SU-DHL-6 (cell line): ENCODE data around the gene SRBD1.

Source experiments
- H2AFZ ChIP-seq: fragments of 200-600 bp; sonication (generic); 2 replicates; pipeline ENCODE4 v1.6.1; 2014; ENCODE audit warnings: low read depth, mild to moderate bottlenecking, moderate library complexity, mixed read lengths, antibody characterized with exemption, low read length; ENCODE audit not compliant: severe bottlenecking
- H3F3A ChIP-seq: fragments of 200-600 bp; shearing (Covaris generic); 2 replicates; pipeline ENCODE4 v1.6.0; 2016; ENCODE audit warnings: antibody characterized with exemption, mild to moderate bottlenecking; ENCODE audit not compliant: insufficient read depth
- H3K27ac ChIP-seq: fragments of 200-600 bp; sonication (generic); 2 replicates; pipeline ENCODE4 v1.5.1; 2016; ENCODE audit warnings: low read depth, mild to moderate bottlenecking, low read length, moderate library complexity, mixed read lengths
- H3K27me3 ChIP-seq: fragments of 200-600 bp; sonication (generic), shearing (Covaris generic); 2 replicates; pipeline ENCODE4 v1.6.0; 2014; ENCODE audit warnings: mild to moderate bottlenecking, low read length
- H3K36me3 ChIP-seq: fragments of 200-600 bp; sonication (generic); 2 replicates; pipeline ENCODE4 v1.6.1; 2014; ENCODE audit warnings: mild to moderate bottlenecking, low read length, mixed read lengths
- H3K4me2 ChIP-seq: fragments of 300-600, 200-600 bp; shearing (Covaris generic), sonication (generic); 2 replicates; pipeline ENCODE4 v1.6.0; 2014; ENCODE audit warnings: low read length, low read depth, mild to moderate bottlenecking; ENCODE audit not compliant: poor library complexity, severe bottlenecking
- H3K4me3 ChIP-seq: fragments of 200-600 bp; sonication (generic); 2 replicates; pipeline ENCODE4 v1.5.1; 2014; ENCODE audit warnings: antibody characterized with exemption, low read length, mild to moderate bottlenecking, mixed read lengths; ENCODE audit not compliant: insufficient read depth, poor library complexity, severe bottlenecking
- H3K79me2 ChIP-seq: fragments of 200-600 bp; sonication (generic); 2 replicates; pipeline ENCODE4 v1.6.1; 2014; ENCODE audit warnings: mild to moderate bottlenecking, low read length, moderate library complexity; ENCODE audit not compliant: insufficient read depth
- H3K9ac ChIP-seq: fragments of 200-600 bp; sonication (generic); 2 replicates; pipeline ENCODE4 v1.7.0; 2014; ENCODE audit warnings: mild to moderate bottlenecking, low read length
- H3K9me2 ChIP-seq: fragments of 200-600 bp; sonication (generic); replicated peaks from 2 replicates; pipeline ENCODE4 v1.6.1; 2014; ENCODE audit warnings: low read length; ENCODE audit not compliant: insufficient read depth
- H3K9me3 ChIP-seq: fragments of 200-600 bp; sonication (generic); 2 replicates; pipeline ENCODE4 v1.6.1; 2014; ENCODE audit warnings: low read length, mixed read lengths; ENCODE audit not compliant: insufficient read depth
- H4K20me1 ChIP-seq: fragments of 200-600 bp; sonication (generic); 2 replicates; pipeline ENCODE4 v1.6.1; 2014; ENCODE audit warnings: low read depth, mild to moderate bottlenecking, antibody characterized with exemption, low read length, moderate library complexity, mixed read lengths
- CTCF ChIP-seq: fragments of 200-600 bp; sonication (generic); IDR thresholded peaks from one replicate; pipeline ENCODE4 v1.5.1; 2017; ENCODE audit warnings: antibody characterized with exemption, mild to moderate bottlenecking, low read length, moderate library complexity; ENCODE audit not compliant: insufficient read depth, poor library complexity, severe bottlenecking
- EZH2phosphoT487 ChIP-seq: fragments of 200-600 bp; sonication (generic), shearing (Covaris generic); conservative IDR thresholded peaks from 2 replicates; pipeline ENCODE4 v1.6.1; 2018; ENCODE audit warnings: mild to moderate bottlenecking, antibody characterized with exemption, low read length, moderate library complexity, mixed read lengths

SRBD1 gene

DNA sequence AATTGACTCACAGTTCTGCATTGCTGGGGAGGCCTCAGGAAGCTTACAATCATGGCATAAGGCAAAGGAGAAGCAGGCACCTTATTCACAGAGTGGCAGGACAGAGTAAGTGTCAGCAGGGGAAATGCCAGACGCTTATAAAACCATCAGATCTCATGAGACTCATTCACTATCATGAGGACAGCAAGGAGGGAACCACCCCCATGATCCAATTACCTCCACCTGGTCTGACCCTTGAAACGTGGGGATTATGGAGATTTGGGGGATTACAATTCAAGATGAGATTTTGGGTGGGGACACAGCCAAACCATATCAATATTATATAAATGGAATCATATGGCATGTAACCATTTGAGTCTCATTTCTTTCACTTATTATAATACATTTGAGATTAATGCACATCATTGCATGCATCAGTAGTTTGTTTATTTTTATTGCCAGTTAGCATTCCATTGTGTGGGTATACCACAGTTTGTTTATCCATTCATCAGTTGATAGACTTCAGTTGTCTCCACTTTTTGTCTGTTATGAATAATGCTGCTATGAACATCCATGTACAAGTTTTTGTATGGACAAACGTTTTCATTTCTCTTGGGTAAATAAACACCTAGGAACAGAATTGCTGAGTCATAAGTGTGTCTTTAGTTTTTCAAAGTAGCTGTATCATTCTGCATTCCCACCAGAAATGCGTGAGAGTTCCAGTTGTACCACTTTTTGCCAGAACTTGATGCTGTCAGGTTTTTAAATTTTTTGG lies 5.8 kb upstream of the SRBD1 start:
- Histone ChIP-seq H3K9me2 (no peaks in the 10 kb centered on the region), H3K4me3 (no peak overlapping the region), H3K79me2 (no peaks in the 10 kb centered on the region), H3K27me3 (no peaks in the 10 kb centered on the region), H3F3A (0 out of 2 replicates have a peak, but pooled peaks cover 7% of the 10 kb centered on the region), H3K36me3 (no peaks in the 10 kb centered on the region), H2AFZ (no peak overlapping the region), H3K4me2 (no peak overlapping the region), H3K9me3 (no peaks in the 10 kb centered on the region), H3K27ac (no peak overlapping the region), H3K9ac (no peak overlapping the region), H4K20me1 (no peaks in the 10 kb centered on the region)
- TF ChIP-seq CTCF (no peak), EZH2phosphoT487 (no peak)

DNA sequence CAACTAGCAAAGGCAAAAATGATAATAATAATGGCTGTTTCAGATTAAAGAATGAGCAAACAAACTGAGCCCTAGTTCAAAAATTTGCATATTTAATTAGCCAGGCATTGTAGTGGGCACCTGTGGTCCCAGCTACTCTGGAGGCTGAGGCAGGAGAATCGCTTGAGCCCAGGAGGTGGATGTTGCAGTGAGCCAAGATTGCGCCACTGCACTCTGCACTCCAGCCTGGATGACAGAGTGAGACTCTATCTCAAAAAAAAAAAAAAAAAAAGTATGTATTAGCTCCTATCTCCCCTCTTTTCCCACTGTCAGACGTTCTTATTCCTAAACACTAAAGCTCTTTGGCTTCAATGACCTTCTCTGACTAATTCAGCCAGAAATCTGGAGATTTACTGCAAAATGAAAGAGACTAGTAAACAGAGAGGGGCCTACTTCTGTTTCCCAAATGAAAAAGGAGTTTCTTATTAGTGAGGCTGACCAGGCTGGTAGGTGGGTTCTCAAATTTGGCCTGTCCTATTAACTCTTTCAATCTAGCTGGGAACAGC lies 3.9 kb upstream of the SRBD1 start:
- H3K9ac ChIP-seq, result no peak overlapping the region
- H3K9me3 ChIP-seq, result no peaks in the 10 kb centered on the region
- H3K36me3 ChIP-seq, result no peaks in the 10 kb centered on the region
- peaks cover 13% of the 10 kb centered on the region for H3F3A ChIP-seq
- no peaks in the 10 kb centered on the region for H4K20me1 ChIP-seq
- H3K27me3 ChIP-seq, result no peaks in the 10 kb centered on the region
- no peak overlapping the region for H3K27ac ChIP-seq
- no peaks in the 10 kb centered on the region for H3K9me2 ChIP-seq
- H2AFZ ChIP-seq, result no peak overlapping the region
- no peak overlapping the region for H3K4me2 ChIP-seq
- H3K79me2 ChIP-seq, result peaks cover 6% of the 10 kb centered on the region
- no peak overlapping the region for H3K4me3 ChIP-seq
- TF ChIP-seq CTCF, result no peak
- no peak for TF ChIP-seq EZH2phosphoT487

DNA sequence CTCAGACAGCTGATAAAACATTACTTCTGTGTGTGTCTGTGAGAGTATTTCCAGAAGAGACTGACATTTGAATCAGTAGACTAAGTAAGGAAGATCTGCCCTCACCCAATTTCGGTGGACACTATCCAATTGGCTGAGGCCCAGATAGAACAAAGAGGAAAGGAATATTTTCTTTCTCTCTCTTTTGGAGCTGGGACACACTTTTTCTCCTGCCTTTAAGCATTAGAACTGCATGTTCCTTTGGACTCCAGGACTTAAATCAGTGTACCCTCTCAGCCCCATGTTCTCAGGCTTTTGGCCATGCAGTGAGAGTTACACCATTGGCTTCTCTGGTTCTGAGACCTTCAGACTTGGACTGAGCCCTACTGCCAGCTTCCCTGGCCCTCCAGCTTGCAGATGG lies 3.3 kb upstream of the SRBD1 start:
- Histone ChIP-seq H3K9me2 (no peaks in the 10 kb centered on the region), H2AFZ (no peak overlapping the region), H3K79me2 (peaks cover 12% of the 10 kb centered on the region), H3K4me2 (no peak overlapping the region), H4K20me1 (no peaks in the 10 kb centered on the region), H3F3A (peaks cover 13% of the 10 kb centered on the region), H3K4me3 (no peak overlapping the region), H3K9me3 (no peaks in the 10 kb centered on the region), H3K27me3 (no peaks in the 10 kb centered on the region), H3K27ac (no peak overlapping the region), H3K9ac (no peak overlapping the region), H3K36me3 (no peaks in the 10 kb centered on the region)
- no peak for TF ChIP-seq EZH2phosphoT487
- no peak for TF ChIP-seq CTCF
